Activated naive CD8-positive, alpha-beta T cell treated with anti-CD3 and anti-CD28 coated beads for 36 hours (primary cell): ENCODE measurements around the gene NME3. TPM values are rescaled to one million over a fixed set of nuclear protein-coding genes. Genes with fewer than 3 reads are reported as not detected.

Experiments used
- DNase-seq: peaks from one replicate; pipeline ENCODE4 v3.0.0; 2021
- H3K27ac Mint-ChIP-seq: one replicate; pipeline ENCODE4 v1.8.0; 2022; ENCODE audit warnings: mild to moderate bottlenecking, moderate library complexity, mixed read lengths
- H3K27me3 Mint-ChIP-seq: one replicate; pipeline ENCODE4 v1.8.0; 2022; ENCODE audit warnings: mild to moderate bottlenecking, mixed read lengths
- H3K36me3 Mint-ChIP-seq: one replicate; pipeline ENCODE4 v1.8.0; 2021; ENCODE audit warnings: mild to moderate bottlenecking, mixed read lengths
- H3K4me1 Mint-ChIP-seq: one replicate; pipeline ENCODE4 v1.8.0; 2021; ENCODE audit warnings: mixed read lengths
- H3K4me3 Mint-ChIP-seq: one replicate; pipeline ENCODE4 v1.8.0; 2022; ENCODE audit warnings: mild to moderate bottlenecking, moderate library complexity, mixed read lengths
- H3K9me3 Mint-ChIP-seq: one replicate; pipeline ENCODE4 v1.8.0; 2022; ENCODE audit warnings: mixed read lengths
- total RNA-seq, 2 experiments: library from RNA; stranded (reverse); gene quantifications; one replicate each; pipeline ENCODE4 v1.2.3, GENCODE V29; 2021

NME3 gene
- total RNA-seq, 2 experiments from 2014 or later = 24.5 to 24.9 TPM

- Mint-ChIP-seq H3K4me1 (peaks cover 7% of the 10 kb centered on the region), H3K27me3 (no peaks in the 10 kb centered on the region), H3K9me3 (no peaks in the 10 kb centered on the region), H3K36me3 (peaks cover 3% of the 10 kb centered on the region), H3K27ac (no peak overlapping the region), H3K4me3 (no peak overlapping the region)
- no peak for DNase-seq
Observed at GRCh38 chr16:1778200-1779179, 7.1 kb upstream of the NME3 start.

- Mint-ChIP-seq H3K9me3 (no peaks in the 10 kb centered on the region), H3K36me3 (no peaks in the 10 kb centered on the region), H3K27me3 (no peaks in the 10 kb centered on the region), H3K27ac (no peak overlapping the region), H3K4me1 (peaks cover 7% of the 10 kb centered on the region), H3K4me3 (no peak overlapping the region)
- DNase-seq = no peak
Observed at GRCh38 chr16:1777375-1778199, 6.2 kb upstream of the NME3 start.

- Mint-ChIP-seq H3K9me3 (no peaks in the 10 kb centered on the region), H3K4me1 (peaks cover 10% of the 10 kb centered on the region), H3K36me3 (peaks cover 5% of the 10 kb centered on the region), H3K27me3 (peaks cover 3% of the 10 kb centered on the region), H3K27ac (no peak overlapping the region), H3K4me3 (no peak overlapping the region)
- no peak for DNase-seq
Observed at GRCh38 chr16:1776991-1777374, 5.6 kb upstream of the NME3 start.

GRCh38 chr16:1776672-1776955 is 5.3 kb upstream of the NME3 start:
- Mint-ChIP-seq H3K36me3 (peaks cover 9% of the 10 kb centered on the region), H3K27ac (no peak overlapping the region), H3K4me1 (peaks cover 7% of the 10 kb centered on the region), H3K27me3 (peaks cover 3% of the 10 kb centered on the region), H3K9me3 (no peaks in the 10 kb centered on the region), H3K4me3 (no peak overlapping the region)
- no peak for DNase-seq

- H3K4me3 Mint-ChIP-seq = no peak overlapping the region
- H3K9me3 Mint-ChIP-seq = no peaks in the 10 kb centered on the region
- peaks cover 5% of the 10 kb centered on the region for H3K4me1 Mint-ChIP-seq
- H3K36me3 Mint-ChIP-seq = peaks cover 9% of the 10 kb centered on the region
- peaks cover 3% of the 10 kb centered on the region for H3K27me3 Mint-ChIP-seq
- no peak overlapping the region for H3K27ac Mint-ChIP-seq
- no peak for DNase-seq
Observed at GRCh38 chr16:1775846-1776671, 4.7 kb upstream of the NME3 start.

GRCh38 chr16:1775006-1775845 is 3.9 kb upstream of the NME3 start:
- Mint-ChIP-seq H3K27ac (no peak overlapping the region), H3K27me3 (peaks cover 3% of the 10 kb centered on the region), H3K4me1 (peaks cover 7% of the 10 kb centered on the region), H3K9me3 (no peaks in the 10 kb centered on the region), H3K36me3 (peaks cover 11% of the 10 kb centered on the region), H3K4me3 (peak overlapping the region; percentile 29)
- no peak for DNase-seq

- no peak overlapping the region for H3K27ac Mint-ChIP-seq
- peak overlapping the region; percentile 99 for H3K4me3 Mint-ChIP-seq
Observed at GRCh38 chr16:1774448-1774780, 3.1 kb upstream of the NME3 start.

GRCh38 chr16:1773703-1774447 is 2.5 kb upstream of the NME3 start:
- peak overlapping the region; percentile 99 for H3K4me3 Mint-ChIP-seq
- peaks cover 3% of the 10 kb centered on the region for H3K27me3 Mint-ChIP-seq
- H3K27ac Mint-ChIP-seq = peak overlapping the region; percentile 42
- no peaks in the 10 kb centered on the region for H3K9me3 Mint-ChIP-seq
- H3K36me3 Mint-ChIP-seq = peaks cover 14% of the 10 kb centered on the region
- peaks cover 10% of the 10 kb centered on the region for H3K4me1 Mint-ChIP-seq
- DNase-seq = no peak

More at GRCh38 chr16:1774448-1774780, 3.1 kb upstream of the NME3 start:
- Mint-ChIP-seq H3K4me1 (peaks cover 10% of the 10 kb centered on the region), H3K27me3 (peaks cover 3% of the 10 kb centered on the region), H3K36me3 (peaks cover 14% of the 10 kb centered on the region), H3K9me3 (no peaks in the 10 kb centered on the region)
- DNase-seq = no peak

- Mint-ChIP-seq H3K4me1 (peaks cover 10% of the 10 kb centered on the region), H3K27ac (peak within 1 kb of the TSS; percentile 99), H3K27me3 (peaks cover 3% of the 10 kb centered on the region), H3K36me3 (peaks cover 14% of the 10 kb centered on the region), H3K4me3 (peak within 1 kb of the TSS; percentile 99), H3K9me3 (no peaks in the 10 kb centered on the region)
- DNase-seq = peak; percentile 87
Observed at GRCh38 chr16:1772908-1773702, 1.8 kb upstream of the NME3 start, which contains the start of gene MRPS34. MRPS34 (minus strand) TSS chr16:1773134; CDS start chr16:1773119, 15 bp downstream.

- DNase-seq = peak; percentile 74
- Mint-ChIP-seq H3K27me3 (peaks cover 3% of the 10 kb centered on the region), H3K9me3 (no peaks in the 10 kb centered on the region), H3K36me3 (peaks cover 16% of the 10 kb centered on the region), H3K27ac (peak within 1 kb of the TSS; percentile 99), H3K4me1 (peaks cover 10% of the 10 kb centered on the region), H3K4me3 (peak within 1 kb of the TSS; percentile 99)
Observed at GRCh38 chr16:1772362-1772907, 1.1 kb upstream of the NME3 start, which contains the start of gene EME2. EME2 (plus strand) TSS chr16:1772810; CDS start chr16:1773228, 418 bp downstream.

- H3K27me3 Mint-ChIP-seq = peaks cover 3% of the 10 kb centered on the region
- peaks cover 10% of the 10 kb centered on the region for H3K4me1 Mint-ChIP-seq
- peak overlapping the region; percentile 99 for H3K27ac Mint-ChIP-seq
- H3K4me3 Mint-ChIP-seq = peak overlapping the region; percentile 99
- DNase-seq = peak; percentile 18
- H3K36me3 Mint-ChIP-seq = peaks cover 16% of the 10 kb centered on the region
- no peaks in the 10 kb centered on the region for H3K9me3 Mint-ChIP-seq
Observed at GRCh38 chr16:1771864-1772361, 570 bp upstream of the NME3 start.

- peaks cover 16% of the 10 kb centered on the region for H3K36me3 Mint-ChIP-seq
- DNase-seq = peak; percentile 63
- peaks cover 10% of the 10 kb centered on the region for H3K4me1 Mint-ChIP-seq
- peak overlapping the region; percentile 79 for H3K27ac Mint-ChIP-seq
- peaks cover 3% of the 10 kb centered on the region for H3K27me3 Mint-ChIP-seq
- no peaks in the 10 kb centered on the region for H3K9me3 Mint-ChIP-seq
- H3K4me3 Mint-ChIP-seq = peak overlapping the region; percentile 76
Observed at GRCh38 chr16:1770328-1771187, 785 bp downstream of the NME3 start.
